ENCODE measurements around the gene GABPB1.

The GABPB1 gene

GRCh38 chr15:50241684-50242450, 113.1 kb downstream of the GABPB1 start:
- no peak for DNase-seq (ENCODE audit: low spot score)

- DNase-seq (ENCODE audit: low spot score), result no peak
Measured at GRCh38 chr15:50238255-50238654, 116.7 kb downstream of the GABPB1 start.

GRCh38 chr15:50236433-50236832, 118.6 kb downstream of the GABPB1 start:
- DNase-seq (ENCODE audit: low spot score), result no peak

DNA sequence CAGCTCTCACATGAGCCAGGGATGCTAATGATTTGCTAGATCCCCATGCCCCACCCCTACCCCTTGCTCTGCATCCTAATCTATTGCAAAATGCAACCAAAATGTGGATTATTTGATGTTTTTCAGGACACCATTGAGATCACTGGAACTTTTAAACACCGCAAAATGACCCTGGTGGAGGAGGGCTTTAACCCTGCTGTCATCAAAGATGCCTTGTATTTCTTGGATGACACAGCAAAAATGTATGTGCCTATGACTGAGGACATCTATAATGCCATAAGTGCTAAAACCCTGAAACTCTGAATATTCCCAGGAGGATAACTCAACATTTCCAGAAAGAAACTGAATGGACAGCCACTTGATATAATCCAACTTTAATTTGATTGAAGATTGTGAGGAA, 119.2 kb downstream of the GABPB1 start:
- DNase-seq (ENCODE audit: low spot score), result no peak

DNA sequence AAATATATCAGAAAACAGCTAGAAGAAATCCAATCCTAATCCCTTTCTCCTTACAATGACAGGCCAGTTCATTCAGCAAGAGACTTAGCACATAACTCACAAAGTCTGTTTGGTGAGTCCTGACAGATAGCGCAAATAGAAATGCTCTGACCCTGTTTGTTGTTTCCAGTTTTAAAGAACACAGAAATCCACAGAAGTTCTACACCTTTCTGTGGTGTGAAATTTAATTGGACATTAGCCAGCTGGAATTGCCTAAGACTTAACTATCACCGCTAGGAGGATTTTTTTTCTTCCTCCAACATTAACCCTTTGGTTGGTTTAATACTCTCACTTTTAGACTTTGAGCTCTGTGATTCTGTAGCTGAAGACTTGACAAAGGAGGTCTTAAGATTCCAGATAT, 120.2 kb downstream of the GABPB1 start:
- no peak for DNase-seq (ENCODE audit: low spot score)

DNA sequence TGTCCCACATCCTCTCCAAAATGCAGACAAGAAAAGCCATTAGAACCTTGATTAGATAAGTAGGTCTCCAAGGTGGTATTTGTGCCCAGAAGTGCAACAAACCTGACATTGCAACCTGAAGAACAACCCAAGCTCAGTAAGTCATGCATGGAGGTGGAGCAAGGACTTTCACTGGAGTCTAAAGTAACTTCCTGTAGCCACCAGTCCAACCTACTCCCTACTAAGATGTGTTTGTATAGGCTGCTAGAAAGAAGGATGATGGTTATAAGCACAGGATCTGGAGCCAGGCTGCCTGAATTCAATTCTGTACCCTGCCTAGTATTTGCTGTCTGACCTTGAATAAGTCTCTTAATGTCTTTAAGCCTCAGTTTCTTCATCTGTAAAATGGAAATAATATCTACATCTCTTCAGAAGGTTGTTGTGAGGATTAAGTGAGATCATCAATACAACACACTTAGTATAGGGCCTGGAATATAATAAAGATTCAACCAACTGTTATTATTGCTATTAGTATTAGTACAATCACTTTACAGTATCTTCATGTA, 121.7 kb downstream of the GABPB1 start:
- DNase-seq (ENCODE audit: low spot score), result no peak

DNA sequence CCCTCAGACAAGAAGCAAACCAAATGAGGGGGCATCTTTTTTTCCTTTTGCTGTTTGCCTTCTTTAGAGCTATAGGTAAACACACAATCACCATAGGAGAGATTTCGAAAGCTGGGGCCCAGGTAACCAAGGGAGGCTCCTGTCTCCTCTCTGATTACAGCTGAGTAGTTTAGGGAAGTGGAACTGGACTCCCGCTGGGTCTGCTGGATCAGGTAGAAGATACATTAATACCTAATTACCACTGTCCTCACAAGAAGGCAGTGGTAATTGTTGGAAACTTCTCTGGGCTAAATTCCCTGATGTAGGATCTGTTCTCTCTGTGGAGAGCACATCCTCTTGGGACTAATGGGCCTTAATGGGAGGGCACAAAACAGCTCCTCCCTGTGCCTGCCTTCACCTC, 122.2 kb downstream of the GABPB1 start:
- no peak for DNase-seq (ENCODE audit: low spot score)

GRCh38 chr15:50231761-50232160, 123.2 kb downstream of the GABPB1 start:
- DNase-seq (ENCODE audit: low spot score), result no peak

- DNase-seq (ENCODE audit: low spot score), result no peak
Measured at GRCh38 chr15:50229336-50229735, 125.7 kb downstream of the GABPB1 start.

GRCh38 chr15:50228866-50229265, 126.1 kb downstream of the GABPB1 start:
- no peak for DNase-seq (ENCODE audit: low spot score)

DNA sequence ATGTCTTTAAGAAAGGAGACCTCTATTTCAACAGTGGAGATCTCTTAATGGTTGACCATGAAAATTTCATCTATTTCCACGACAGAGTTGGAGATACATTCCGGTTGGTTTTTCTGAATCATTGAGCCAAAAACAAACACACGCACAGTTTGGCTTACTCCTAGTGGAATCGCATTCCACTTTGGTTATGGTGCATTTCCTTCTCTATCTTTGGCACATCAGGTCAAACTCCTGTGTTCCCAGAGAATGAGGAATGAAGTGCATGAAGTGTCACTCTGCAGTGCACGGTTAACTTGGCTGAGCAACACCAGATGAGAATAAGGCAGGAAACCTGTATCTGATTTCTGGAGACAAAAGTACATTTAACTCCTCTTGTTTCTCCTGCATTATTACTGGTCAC, 127.9 kb downstream of the GABPB1 start:
- DNase-seq (ENCODE audit: low spot score), result no peak

GRCh38 chr15:50225938-50226337, 129.1 kb downstream of the GABPB1 start:
- no peak for DNase-seq (ENCODE audit: low spot score)

Data from germinal center (tissue), 1 donor.